NCI-H1930 (cell line): ENCODE measurements around the gene CLEC17A.
A peak's percentile ranks its signal among the peaks of the same experiment; 100 is the strongest.
"Not testable (repeated sequence)": the region's sequence is repeated elsewhere in the genome, so short reads cannot be mapped to it uniquely, and the experiment has no call there.

Source experiments
- DNase-seq, 2 experiments: peaks; one replicate each; lab custom pipeline; 2025; lab: John Stamatoyannopoulos, UW

The CLEC17A gene

GRCh38 chr19:14559916-14560775 lies 22.7 kb upstream of the CLEC17A start:
- no peak for DNase-seq

DNA sequence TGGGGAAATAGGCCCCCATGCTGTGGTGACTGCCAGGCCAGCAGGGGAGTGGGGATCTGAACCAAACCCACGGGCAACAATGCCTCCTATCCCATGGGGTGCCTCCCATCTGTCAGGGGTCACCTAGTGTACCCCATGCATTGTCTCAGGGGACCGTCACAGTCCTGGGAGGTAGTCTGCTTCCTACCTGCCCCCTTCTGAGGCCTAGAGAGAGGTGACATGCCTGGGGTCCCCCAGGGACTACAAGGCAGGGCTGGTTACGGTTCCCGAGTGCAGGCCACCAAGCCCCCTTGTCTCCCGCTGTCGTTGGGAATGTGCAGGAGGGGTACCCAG lies 22.1 kb upstream of the CLEC17A start:
- no peak for DNase-seq

DNA sequence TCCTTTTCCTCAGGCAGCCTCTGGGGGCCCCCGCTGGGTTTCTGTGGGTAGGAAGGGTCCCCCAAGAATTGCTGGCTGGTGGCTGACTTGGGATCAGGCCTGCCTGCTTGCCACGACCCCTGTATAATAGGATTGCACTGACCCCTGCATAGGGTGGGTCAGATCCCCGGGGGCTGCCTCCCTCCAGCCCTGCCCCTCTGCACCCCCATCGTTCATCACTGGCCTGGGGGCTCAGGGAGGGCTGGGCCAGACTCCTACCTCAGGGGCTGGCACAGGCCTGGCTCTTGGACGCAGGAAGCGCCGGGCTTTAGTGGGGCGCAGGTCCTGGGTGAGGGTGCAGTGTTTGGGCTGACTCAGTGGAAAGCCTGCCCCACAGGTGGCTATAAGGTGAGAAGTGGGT lies 21.6 kb upstream of the CLEC17A start:
- no peak for DNase-seq

DNA sequence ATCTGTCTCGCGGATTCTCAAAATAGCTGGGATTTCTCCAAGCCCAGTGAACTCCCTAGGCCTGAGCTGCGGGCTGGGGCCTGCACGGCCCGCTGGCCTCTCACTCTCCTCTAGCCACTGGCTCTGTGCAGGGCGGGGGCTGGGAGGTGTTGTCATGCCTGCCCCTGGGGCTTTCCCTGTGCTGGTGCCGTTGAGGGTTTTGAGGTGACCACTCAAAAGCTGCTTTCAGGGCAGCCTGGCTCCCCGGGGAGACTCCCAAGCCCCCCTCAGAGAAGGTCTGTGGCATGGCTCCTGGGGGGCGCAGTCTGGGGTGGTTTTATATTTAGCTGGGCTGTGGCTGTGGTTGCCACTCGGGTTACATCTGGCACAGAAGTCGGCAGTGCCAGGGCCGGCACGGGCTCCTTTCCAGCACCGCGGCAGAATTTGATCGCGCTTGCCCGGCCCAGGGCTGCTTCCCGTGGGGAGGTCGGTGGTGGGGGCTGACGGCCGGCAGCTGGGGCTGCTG lies 21.0 kb upstream of the CLEC17A start:
- DNase-seq: no peak

- no peak for DNase-seq
Measured at GRCh38 chr19:14562660-14563589, 20.0 kb upstream of the CLEC17A start.

DNA sequence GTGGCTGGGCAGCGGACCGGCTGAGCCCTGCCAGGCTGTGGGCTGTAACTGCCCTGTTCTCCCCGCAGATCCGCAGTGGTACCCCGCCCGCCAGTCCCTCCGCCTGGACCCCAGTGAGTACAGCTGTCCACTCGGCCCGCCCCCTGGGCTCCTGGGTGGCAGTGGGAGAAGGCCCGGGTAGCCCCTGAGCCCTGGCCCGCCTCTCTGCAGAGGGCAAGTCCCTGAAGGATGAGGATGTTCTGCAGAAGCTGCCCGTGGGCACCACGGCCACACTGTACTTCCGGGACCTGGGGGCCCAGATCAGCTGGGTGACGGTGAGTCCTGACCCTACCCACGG lies 19.3 kb upstream of the CLEC17A start:
- DNase-seq: no peak

DNA sequence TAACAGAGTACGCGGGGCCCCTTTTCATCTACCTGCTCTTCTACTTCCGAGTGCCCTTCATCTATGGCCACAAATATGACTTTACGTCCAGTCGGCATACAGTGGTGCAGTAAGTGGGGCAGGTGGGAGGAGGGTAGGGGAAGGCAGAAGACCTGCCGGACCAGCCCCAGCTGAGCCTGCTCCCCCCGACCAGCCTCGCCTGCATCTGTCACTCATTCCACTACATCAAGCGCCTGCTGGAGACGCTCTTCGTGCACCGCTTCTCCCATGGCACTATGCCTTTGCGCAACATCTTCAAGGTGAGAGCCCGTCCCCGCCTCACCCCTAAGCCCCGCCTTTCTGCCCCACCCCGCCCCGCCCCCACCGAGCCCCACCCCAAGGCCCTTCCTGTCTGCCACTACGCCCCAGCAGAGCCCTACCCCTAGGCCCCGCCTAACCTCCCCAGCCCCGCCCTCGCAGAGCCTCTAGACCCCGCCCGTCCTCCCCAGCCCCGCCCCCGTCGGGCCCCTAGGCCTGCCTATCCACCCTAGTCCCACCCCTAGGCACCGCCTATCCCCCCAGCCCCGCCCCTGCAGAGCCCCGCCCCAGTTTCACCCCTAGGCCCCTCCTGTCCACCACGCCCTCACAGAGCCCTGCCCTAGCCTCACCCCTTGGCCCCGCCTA lies 18.8 kb upstream of the CLEC17A start:
- peak; percentile 6 to 11 for DNase-seq

GRCh38 chr19:14564652-14565297 lies 18.1 kb upstream of the CLEC17A start:
- DNase-seq: not testable (repeated sequence)

- DNase-seq: no peak
Measured at GRCh38 chr19:14565298-14565679, 17.6 kb upstream of the CLEC17A start.

DNA sequence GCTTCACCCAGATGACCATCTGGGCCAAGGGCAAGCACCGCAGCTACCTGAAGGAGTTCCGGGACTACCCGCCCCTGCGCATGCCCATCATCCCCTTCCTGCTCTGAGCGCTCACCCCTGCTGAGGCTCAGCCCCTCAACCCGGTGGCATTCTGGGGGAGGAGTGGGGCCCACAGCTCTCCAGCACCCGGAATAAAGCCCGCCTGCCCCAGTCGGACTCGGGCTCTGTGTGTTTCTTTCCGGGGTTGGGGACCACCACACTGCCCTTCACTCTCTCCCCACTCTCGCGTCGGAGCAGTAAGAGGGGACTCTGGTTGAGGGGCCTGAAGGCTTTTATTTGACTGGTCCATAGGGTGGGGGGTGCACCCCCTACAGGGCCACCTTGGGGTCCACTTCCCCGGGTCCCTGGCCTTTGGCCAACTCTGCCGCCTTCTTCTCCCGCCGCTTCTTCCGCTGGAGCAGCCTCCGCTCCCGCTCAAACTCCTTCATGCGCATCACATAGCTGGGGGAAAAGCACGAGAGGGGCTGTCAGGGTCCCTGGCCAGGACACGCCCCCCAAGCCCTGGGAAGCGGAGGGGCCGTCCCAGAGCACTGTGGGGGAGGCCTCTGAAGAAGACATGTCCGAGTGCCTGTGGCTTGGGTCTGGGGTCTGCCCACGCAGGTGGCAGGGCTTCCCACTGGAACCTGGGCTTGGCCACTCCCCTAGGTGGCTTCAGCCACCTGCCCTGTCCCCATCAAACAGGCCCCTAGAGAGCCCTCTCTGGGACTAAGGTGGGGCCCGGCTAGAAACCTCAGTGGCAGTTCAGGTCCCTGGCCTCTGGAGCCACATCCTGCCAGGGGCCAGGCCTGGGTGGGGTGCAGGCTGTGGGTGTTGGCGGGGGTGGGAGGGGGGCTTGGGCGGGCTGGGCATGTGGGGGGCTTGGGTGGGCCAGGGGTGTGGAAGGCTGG lies 16.8 kb upstream of the CLEC17A start:
- DNase-seq: no peak

DNA sequence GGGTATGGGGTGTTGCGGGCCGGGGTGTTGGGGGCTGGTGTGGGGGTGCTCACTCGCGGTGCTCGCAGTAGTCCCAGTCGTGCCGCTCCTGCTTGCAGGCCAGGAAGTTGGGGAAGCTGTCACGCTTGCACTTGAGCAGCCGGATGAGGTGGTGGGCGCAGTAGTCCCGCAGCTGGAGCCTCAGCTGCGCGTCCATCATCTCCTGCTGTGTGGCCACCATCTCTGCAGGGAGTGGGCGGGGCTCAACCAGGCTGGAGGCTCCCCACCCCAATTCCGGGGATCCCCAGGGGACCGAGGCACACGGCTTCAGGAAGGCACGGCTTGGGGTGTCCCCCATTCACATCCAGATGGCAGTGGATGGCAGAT lies 16.2 kb upstream of the CLEC17A start:
- no peak for DNase-seq

DNA sequence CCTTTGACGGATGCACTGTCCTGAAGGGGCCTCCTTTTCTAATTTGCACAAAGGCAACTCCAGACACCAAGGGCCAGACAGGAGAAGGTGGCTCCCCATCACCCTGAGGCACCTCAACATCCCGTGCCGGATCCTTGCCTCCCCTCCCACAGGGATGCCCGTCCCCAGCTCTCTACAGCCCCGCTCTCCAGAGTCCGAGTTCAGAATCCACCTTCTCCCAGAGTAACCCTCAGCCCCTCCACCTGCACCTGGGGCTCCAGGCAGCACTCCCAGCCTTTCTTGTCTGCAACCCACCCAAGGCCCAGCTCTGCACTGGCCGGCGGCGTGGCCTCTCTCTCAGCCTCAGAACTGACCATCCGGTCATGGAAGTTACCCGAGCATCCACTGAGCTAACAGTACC lies 15.8 kb upstream of the CLEC17A start:
- DNase-seq: no peak

- DNase-seq: no peak
Measured at GRCh38 chr19:14570864-14571527, 11.9 kb upstream of the CLEC17A start.

- peak; percentile 76 to 91 for DNase-seq
Measured at GRCh38 chr19:14571695-14572490, 11.0 kb upstream of the CLEC17A start, which contains the start of gene NDUFB7. TSS of gene NDUFB7 (minus strand) at chr19:14572066. CDS start at chr19:14572000, 66 bp downstream.

DNA sequence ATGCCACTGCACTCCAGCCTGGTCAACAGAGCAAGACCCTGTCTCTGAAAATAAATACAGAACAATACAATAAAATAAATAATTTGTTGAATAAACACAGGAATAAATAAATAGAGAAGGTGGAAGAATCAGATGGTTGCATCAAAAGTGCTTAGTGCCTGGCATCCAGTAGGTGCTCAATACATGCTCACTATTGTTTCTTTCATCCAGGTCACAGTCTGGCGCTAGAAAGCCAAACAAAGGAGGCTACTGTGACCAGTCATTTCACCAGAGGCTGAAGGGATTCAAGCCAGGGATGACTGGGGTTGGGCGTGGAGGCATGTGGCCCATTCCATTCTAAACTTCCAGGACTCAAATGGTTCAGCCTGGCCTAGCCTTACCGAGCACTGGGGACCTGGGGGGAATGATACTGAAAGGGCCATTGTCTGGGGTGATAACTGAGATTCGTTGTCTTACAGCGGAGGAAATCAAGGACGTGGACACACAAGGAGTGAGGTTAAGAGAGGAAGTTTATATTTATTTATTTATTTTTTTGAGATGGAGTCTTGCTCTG lies 7.4 kb upstream of the CLEC17A start:
- no peak for DNase-seq

GRCh38 chr19:14576363-14576762 lies 6.5 kb upstream of the CLEC17A start:
- DNase-seq: no peak

DNA sequence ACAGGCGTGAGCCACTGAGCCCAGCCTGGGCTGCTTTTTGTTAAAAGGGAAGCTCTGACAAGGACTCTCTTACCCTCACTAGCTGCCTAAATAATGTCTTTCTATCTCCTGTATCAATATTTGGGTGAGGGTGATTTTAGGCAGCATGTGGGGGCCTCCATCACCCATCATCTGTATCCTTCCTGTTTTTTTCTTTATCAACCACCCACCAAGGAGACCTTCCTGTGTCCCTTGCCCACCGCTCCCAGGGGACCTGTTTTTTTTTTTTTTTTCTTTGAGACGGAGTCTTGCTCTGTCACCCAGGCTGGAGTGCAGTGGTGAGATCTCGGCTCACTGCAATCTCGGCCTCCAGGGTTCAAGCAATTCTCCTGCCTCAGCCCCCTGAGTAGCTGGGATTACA lies 5.6 kb upstream of the CLEC17A start:
- no peak for DNase-seq

- DNase-seq: no peak
Measured at GRCh38 chr19:14577885-14578427, 4.9 kb upstream of the CLEC17A start.
